NCI-H774 (cell line): Measurements from ENCODE around the gene NXPH4.

ENCODE experiments used
- DNase-seq: peaks from one replicate; lab custom pipeline; 2025; lab: John Stamatoyannopoulos, UW

Gene NXPH4

DNA sequence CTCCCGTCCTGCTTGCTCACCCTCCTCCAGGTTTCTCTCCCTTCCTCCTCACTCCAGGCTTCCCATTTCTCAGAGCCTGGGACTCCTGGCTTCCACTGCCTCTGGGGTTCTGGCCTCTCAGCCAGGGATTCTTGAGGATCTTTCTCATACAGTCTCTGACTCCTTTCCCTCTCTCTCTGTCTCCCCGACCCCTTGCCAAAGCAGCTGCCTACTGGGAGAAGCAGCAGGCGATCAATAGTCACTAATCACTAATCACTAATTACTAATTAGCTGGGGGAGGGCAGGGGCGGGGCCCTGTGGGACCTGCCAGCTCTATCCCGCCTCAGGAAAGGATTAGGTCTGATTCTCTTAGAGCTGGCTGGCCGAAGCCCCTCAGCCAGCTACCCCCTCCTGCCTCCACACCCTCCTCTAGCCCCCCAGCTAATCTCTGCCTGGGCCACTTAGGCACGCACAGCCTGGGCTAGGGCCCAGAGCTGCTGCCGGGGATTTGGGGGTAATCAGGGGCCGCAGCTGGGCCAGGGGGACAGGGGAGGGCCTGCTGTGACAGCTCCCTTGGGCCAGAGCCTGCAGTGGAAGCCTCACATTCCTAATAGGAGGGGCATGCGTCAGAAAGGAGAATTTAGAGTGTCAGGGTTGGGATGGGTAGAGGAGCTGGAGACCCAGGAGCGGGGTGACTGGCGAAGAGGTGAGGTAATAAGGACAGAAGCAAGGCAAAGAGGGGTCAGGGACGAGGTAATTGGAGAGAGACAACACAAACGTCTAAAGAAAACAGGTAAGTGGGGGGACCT lies 2.8 kb downstream of the NXPH4 start:
- DNase-seq = no peak

DNA sequence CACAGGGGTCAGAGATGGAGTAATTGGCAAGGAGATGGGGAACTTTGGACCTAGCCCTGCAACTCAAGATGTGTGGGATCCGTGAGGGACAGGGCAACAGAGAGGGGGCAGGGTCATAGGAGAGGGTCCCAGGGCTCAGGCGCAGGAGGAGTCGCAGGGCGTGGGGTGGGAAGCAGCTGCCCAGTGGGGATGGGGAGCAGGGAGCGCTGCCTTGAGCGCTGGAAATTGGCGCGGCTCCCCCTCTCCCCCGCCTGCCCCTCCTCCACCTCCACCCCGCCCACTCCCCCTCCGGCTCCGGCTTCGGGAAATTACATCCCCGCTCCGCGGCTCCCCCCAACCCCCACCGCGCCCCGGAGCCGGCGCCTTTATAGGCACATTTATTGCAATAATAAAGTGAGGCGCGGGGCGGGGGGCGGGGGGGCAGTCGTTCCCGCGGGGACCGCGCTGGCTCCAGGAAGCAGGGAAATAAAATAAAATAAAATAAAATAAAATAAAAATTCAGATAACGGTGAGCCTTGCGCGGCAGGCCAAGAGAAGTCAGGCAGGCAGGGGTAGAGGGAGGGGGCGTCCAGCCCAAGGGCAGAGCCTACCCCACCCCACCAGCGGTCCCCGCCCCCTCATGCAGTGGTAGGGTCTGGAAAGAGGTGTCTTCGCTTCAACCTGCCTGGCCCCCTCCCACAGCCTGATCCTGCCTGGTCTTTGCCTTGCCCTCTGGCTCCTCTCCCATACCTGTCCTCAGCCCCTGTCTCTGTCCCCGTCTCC lies 3.6 kb downstream of the NXPH4 start:
- DNase-seq = no peak

DNA sequence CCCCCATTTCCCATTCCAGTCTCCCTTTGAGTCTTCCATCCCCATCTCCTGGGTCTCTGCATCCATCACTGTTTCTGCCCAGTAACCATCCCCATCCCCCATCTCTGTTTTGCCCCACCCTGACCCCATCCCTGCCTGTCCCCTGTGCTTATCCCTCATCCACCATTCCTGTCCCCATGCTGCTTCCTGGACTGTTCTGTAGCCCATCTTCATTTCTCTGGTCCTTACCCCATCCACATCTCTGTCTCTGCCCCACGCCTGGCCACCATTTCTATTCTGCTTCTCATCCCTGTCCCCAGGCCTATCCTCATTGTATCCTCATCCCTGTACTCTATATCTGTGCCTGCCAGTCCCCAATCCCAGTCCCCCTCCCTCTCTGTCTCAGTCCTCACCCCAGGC lies 4.2 kb downstream of the NXPH4 start:
- DNase-seq = no peak

DNA sequence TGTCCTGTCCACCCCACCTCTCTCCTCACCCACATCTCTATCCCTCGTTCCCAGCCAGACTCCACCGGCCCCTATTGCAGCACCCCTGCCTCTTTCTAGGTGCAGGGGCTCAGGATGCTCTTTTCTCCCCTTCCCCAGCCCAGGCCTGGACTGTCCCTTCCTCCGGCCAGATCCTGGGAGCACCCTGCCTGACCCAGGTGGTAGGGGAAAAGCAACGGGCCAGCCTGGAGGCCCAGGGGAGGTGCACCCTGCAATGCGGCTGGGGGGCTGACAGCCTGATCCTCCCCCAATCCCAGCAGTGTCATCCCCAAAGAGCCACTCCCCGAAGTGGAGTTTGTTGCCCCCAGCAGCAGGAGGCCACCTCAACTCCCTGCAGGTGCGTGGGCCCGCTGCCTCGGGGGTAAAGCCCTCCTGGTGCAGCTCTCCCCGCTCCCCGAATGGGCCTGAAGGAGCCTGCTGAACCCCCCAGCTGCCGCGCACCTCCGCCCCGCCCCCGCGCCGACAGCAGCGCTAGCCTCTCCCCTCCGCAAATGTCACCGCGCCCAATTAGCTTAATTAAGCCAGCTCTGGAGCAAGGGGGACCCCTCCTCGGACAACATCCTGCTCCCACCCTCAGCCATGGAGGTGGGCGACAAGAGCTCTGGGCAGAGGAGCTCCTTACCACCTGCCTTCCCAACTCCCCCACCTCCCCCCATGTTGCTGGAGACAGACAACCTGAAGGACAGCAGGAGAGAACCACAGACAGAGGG lies 4.7 kb downstream of the NXPH4 start:
- DNase-seq = no peak

DNA sequence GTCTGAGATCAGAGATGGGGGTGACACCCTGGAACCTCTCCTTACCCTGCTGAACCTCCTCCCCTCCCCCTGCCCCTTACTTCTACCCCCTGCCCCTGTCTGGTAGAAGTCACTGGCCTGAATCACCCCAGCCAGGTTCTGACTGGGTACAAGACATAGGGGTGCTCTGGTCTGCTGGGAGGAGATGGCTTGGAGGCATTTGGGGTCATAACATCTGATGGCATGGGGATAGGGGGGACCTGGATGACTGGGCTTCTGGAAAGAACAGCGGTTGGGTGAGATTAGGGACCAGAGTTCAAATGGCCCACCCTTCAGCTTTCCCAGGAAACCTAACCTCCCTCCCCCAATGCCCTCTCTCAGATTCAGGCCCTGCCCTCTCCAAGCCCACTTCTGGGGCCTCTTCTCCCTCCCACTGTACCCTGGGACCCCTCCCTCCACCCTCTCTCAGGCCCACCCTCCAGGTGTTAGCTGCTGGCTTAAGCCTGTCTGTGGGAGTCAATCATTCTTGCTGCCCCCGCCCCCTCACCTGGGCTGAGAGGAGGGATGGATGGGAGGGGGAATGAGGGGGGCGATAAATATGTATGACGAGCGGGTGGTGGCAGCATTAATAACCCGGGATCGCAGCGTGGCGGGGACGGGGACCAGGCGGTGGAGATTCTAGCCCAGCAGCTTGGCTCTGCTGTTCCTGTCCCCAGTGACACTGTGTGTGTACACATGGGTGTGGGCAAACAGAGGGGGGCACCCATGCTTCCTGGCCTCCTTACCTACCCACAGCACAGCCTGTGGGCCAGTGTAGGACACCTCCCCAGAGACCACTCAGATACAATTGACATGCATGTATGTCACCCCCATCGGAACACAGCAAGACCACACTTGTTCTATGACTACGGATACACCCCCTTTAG lies 5.9 kb downstream of the NXPH4 start:
- no peak for DNase-seq

DNA sequence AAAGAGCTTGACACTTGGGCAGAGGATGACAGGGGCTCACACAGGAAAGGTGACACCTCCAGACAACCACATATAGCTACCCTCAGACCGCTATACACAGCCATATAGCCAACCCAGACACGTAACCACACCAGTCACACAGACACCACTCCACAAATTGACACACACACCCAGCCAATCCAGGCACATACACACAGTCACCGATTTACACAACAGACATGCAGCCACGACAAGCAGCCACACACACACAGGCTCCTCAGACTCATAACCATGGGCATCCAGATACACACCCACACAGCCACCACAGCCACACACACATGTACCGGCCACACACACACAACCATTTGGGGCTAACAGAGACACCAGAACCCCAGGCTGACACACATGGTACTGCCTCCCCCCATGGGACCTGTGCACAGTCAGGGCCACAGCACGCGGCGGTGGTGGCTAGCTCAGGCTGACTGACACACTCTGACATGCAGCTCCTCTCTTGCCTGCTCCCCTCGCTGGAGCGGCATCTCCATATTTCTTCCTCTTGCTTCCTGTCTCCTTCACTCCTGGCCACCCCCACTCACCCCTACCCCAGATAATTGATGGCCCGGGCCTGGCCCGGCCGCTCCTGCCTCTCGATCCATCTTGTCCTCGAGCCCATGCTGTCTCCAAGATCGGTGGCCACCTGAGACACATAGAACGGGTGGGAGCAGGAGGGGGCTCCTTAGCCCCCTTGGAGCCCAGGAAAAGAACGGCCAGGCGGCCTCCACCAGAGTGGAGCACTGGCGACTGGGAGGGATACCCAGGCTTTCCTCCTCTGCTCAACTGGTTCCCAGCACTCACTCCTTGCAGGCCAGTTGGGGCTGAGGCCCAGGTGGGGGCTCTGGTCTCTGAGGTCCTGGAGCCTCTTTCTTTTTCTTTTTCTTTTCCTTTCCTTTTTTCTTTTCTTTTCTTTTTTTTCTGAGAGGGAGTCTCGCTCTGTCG lies 6.9 kb downstream of the NXPH4 start:
- no peak for DNase-seq

DNA sequence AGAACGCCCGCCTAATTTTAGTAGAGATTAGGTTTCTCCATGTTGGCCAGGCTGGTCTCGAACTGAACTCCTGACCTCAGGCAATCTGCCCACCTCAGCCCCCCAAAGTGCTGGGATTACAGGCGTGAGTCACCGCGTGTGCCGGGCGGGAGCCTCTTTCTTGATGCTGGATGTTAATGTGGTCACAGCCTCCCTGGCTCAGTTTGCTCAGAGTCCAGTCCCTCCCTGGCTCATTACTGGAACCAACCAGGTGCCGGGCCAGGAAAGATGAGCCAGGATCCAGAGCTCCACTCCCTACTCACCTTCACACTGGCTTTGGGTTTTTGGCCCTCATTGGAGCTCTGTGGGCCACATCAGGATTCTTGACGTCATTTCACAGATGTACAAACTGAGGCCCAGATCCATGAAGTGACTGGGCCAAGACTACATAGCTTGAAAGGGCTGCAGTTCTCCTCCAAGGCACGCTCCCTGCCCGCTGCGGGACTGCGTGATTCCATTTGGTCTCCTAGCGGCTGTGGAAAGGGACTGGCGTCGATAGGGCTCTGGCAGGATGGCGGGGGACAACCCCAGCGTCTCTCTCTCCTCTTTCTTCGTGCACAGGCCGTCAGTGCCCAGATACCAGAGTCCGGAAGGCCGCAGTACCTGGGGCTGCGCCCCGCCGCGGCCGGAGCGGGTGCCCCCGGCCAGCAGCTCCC lies 7.8 kb downstream of the NXPH4 start:
- no peak for DNase-seq

DNA sequence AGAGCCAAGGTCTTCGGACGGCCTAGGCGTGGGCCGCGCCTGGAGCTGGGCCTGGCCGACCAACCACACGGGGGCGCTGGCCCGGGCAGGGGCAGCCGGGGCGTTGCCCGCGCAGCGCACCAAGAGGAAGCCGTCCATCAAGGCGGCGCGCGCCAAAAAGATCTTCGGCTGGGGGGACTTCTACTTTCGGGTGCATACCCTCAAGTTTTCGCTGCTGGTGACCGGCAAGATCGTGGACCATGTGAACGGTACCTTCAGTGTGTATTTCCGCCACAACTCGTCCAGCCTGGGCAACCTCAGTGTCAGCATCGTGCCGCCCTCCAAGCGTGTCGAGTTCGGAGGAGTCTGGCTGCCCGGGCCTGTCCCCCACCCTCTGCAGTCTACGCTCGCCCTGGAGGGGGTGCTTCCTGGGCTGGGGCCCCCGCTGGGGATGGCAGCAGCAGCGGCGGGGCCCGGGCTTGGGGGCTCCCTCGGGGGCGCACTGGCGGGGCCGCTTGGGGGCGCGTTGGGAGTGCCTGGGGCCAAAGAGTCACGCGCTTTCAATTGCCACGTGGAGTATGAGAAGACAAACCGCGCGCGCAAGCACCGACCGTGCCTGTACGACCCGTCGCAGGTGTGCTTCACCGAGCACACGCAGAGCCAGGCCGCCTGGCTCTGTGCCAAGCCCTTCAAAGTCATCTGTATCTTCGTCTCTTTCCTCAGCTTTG lies 8.5 kb downstream of the NXPH4 start:
- no peak for DNase-seq

DNA sequence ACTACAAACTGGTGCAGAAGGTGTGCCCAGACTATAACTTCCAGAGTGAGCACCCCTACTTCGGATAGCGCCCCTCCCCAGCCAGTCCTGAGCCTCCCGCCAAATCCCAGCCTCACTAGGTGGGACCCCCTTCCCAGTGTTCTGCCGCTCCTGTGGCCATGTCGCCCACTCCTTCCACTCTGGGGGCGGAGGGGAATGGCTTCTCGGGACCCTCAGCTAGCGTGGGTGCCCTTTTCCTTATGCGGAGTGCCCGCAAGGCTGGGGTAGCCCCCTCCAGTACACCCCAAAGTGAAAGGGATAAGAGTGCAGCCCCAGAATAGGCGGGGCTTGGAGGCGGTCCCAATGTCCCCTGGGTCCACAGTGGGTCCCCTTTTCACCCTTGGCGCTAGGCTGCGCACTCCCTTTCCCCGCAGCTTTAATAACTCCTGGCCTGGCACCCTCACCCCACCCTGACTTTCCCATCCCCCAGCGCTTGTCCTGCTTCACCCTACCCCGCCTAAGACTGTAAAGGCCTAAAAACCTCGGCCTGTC lies 9.2 kb downstream of the NXPH4 start:
- DNase-seq = no peak

DNA sequence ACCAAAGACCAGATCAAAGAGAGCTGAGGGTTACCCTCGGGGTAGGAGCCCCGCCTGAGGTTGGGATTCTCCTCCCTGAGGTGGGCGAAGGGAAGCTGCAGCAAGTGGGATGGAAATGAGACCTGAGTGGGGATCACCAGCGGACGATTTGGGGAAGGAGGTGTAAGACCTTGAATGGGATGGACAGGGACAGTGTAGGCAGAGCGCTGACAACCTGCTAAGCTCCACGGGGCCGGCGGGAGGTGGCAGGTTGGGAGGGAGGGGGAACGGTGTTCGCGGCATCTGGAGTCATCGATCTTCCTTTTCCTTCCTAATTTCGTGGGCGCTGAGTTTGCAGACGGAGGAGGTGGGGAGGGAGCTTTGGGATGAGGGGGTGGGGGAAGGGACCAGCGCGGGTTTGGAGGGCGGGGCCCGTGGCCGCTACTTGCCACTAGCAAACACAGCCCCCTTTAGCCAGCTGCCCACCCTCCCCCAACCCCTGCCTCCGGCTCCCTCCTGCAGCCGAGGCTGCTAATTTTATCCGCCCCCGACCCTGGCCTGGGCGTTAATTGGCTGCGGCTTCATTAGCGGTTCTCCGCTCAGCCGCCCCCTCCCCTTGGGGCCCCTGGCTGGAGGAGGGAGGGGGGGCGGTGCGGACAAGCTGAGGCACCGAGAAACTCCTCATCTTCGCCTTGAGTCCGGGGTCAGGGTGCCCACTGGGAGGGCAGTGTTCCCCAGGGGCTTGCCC lies 10.2 kb downstream of the NXPH4 start:
- DNase-seq = no peak

DNA sequence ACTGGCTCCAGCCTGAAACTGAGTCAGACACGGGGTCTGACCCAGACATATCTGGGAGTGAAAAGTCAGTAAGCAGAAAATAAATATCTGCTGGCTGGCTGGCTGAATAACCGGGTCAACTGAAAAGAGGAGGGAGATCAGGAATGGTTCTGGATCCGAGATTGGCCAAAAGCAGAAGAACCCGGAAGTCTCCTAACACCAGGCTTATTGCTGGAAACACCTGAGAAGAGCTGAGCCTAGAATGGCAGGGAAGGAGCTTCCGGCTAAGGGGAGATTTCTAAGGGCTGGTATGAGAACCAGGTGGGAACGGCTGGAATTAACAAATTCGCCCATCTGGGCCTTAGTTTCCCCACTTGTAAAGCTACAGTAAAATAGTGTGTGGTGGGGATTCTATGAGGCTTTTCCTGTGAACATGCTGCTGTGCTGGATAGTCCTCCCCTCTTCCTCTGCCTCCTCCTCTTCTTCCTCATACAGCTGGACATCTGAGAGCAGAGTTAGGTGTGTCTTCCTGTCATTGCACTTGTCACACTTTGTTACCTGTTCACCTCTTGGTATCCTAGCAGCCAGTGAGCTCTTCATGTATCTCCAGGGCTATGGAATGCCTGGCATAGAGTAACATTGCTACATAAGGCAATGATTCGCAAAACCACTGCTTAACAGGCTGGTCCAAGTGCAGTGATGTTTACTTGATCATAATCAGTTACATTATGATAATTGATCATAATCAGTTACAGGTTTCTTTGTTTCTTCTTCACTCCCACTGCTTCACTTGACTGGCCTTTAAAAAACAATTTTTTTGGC lies 10.9 kb downstream of the NXPH4 start:
- no peak for DNase-seq

DNA sequence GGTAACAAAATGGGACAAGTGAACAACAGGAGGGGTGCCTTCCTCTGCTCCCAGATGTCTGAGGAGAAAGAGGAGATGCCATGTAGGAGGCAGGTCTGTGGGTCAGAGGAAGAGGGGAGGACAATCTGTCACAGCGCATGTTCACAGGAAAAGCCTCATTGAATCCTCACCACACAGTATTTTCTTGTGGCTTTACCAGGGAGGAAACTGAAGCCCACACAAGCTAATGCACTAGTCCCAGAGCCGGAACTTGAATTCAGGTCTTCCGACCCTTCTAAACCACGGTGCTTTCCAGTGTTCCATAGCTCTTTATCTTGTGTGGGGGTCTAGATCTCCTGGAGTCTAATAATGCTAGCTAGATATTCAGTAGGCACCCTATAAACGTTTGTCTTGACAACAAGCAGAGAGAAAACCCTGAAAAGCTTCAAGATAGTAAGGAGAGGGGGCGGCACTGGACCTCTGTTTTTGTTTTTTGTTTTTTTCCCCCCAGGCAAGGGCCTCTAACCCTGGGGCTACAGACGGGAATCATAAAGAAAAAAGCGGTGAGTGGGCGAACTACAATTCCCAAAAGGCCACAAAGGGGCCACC lies 12.5 kb downstream of the NXPH4 start:
- DNase-seq = no peak

DNA sequence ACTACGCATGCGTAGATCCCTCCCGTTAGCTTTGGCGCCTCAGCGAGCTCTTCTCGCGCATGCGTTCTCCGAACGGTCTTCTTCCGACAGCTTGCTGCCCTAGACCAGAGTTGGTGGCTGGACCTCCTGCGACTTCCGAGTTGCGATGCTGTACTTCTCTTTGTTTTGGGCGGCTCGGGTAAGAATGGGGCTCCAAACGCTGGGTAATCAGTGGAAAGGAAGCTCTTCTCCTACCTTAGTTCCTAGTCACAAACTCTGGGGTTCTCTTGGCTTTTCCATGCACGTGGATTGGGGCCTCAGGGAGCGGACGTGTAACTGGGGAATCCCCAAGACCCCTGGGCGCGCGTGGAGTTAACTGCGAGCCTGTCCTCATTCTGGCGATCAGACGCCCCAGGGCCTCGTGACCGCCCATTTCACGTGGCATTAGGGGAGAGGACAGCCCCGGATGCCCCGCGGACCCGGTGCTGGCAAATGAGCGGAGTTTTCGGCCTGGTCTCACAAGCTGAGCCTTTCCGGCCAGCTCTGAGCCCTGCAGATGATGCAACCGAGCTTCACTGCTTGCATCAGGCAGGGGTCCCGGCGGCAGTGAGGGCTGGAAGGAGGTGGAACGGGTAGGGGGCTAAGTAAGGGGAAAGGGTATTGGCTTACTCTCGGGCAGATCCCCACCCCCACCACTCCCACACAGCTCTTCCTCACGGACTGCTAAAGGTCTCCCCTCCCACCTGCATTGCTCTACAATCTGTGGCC lies 13.2 kb downstream of the NXPH4 start, which contains the start of gene SHMT2:
SHMT2 (plus strand) TSS at position 78 of the 747 bp plus-strand sequence; CDS start at position 146, 68 bp downstream.
- DNase-seq = peak; percentile 95

DNA sequence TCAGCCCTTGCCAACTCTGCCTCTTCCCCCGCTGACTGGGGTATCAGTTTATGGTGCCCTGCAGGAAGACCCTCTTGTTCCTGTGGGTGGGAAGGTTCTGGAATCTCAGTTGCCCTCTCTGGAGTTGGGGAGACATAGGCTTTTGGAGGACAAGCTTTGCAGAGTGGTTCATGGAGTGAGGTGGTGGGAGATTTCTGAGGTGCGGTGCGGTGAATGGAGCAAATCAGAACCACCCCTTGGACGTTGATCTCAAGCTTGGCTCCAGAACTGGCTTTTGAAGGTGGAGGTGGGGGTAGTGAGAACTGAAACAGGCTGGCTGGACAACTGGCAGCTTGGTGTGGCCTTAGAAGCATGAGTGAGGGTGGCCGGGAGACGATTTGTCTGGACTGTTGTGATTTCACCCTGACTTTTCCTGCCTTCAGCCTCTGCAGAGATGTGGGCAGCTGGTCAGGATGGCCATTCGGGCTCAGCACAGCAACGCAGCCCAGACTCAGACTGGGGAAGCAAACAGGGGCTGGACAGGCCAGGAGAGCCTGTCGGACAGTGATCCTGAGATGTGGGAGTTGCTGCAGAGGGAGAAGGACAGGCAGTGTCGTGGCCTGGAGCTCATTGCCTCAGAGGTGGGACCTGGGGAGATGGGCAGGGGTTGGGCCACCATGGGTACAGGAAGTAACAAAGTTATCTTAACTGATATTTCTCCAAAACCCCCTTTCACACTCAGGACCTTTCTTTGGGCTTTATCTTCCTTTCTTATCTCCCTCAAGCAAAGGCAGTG lies 14.0 kb downstream of the NXPH4 start:
- no peak for DNase-seq

DNA sequence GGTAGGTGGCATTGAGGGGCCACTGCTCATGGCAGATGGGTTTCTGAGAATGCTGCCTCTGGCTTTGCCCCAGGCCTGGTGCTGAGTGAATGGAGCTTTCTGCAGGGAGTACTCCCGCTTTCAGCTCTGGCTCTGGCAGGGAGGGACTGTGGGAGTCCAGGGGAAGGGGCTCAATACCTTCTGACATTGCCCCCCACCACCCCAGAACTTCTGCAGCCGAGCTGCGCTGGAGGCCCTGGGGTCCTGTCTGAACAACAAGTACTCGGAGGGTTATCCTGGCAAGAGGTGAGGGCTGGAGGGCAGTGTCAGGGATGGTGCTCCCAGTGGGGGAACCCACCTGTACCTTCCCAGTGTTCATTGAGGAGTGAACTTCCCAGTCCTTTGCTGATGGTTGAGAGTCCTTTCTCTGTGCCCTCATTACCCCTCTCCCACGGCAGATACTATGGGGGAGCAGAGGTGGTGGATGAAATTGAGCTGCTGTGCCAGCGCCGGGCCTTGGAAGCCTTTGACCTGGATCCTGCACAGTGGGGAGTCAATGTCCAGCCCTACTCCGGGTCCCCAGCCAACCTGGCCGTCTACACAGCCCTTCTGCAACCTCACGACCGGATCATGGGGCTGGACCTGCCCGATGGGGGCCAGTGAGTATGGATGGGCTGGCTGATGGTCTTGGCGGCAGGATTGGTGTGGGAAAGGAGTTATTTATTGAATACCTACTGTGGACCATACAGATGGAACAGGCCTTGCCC lies 14.9 kb downstream of the NXPH4 start:
- DNase-seq = no peak
